Suprapubic skin (tissue), 4 donors: ENCODE measurements around the gene LMX1B.

Experiments
- CTCF ChIP-seq, 2 donors: fragments of 200-600 bp in 1 of 2; fragments of 450-650 bp in 1 of 2; sonication (generic) in 1 of 2; IDR thresholded peaks; one replicate each; pipeline ENCODE4 v1.5.1; 2016 to 2019; ENCODE audit warnings: antibody characterized with exemption in 2 of 2, mild to moderate bottlenecking in 1 of 2, moderate library complexity in 1 of 2
- EP300 ChIP-seq: sonication (generic); formaldehyde crosslinking; IDR thresholded peaks from one replicate; pipeline ENCODE4 v1.6.1; 2017; ENCODE audit warnings: antibody characterized with exemption
- POLR2A ChIP-seq, 2 donors: fragments of 450-650 bp; IDR thresholded peaks; one replicate each; pipeline ENCODE4 v1.6.1; 2017; ENCODE audit warnings: antibody characterized with exemption in 2 of 2, mild to moderate bottlenecking in 2 of 2, moderate library complexity in 2 of 2
- POLR2AphosphoS5 ChIP-seq, 3 donors: sonication (generic); formaldehyde crosslinking; IDR thresholded peaks; one replicate each; pipeline ENCODE4 v1.6.1; 2017; ENCODE audit warnings: antibody characterized with exemption in 3 of 3

- no peak for TF ChIP-seq POLR2AphosphoS5 (IDR thresholded peaks at IDR 0.05)
- TF ChIP-seq CTCF (IDR thresholded peaks at IDR 0.05) = peak in 1 of 2 donors; percentile 60
- TF ChIP-seq POLR2A (IDR thresholded peaks at IDR 0.05) = no peak
- TF ChIP-seq EP300 = no peak
Measured at GRCh38 chr9:126705767-126706697, 92.3 kb downstream of the LMX1B start.
